Activated T-cell treated with anti-CD3 and anti-CD28 coated beads for 4 hours (primary cell): ENCODE data around the gene KRT1.

Experiments
- DNase-seq: peaks from one replicate; pipeline ENCODE4 v3.0.0-alpha.2; 2020

The KRT1 gene

GRCh38 chr12:52659395-52659794 lies 20.8 kb downstream of the KRT1 start:
- no peak for DNase-seq

- no peak for DNase-seq
Measured at GRCh38 chr12:52658196-52658595, 22.0 kb downstream of the KRT1 start.

GRCh38 chr12:52657250-52657902 lies 22.8 kb downstream of the KRT1 start:
- no peak for DNase-seq

GRCh38 chr12:52656616-52657015 lies 23.6 kb downstream of the KRT1 start:
- DNase-seq, result no peak

- no peak for DNase-seq
Measured at GRCh38 chr12:52655720-52656124, 24.5 kb downstream of the KRT1 start.

- DNase-seq, result no peak
Measured at GRCh38 chr12:52655251-52655650, 25.0 kb downstream of the KRT1 start.

- DNase-seq, result no peak
Measured at GRCh38 chr12:52651726-52652261, 28.4 kb downstream of the KRT1 start, which contains the start of gene KRT2. Gene KRT2 (minus strand): TSS chr12:52652211. CDS start chr12:52652142, 69 bp downstream.

- DNase-seq, result no peak
Measured at GRCh38 chr12:52650520-52651081, 29.6 kb downstream of the KRT1 start.

GRCh38 chr12:52649066-52649465 lies 31.1 kb downstream of the KRT1 start:
- no peak for DNase-seq

- DNase-seq, result no peak
Measured at GRCh38 chr12:52648012-52648550, 32.1 kb downstream of the KRT1 start.

GRCh38 chr12:52647601-52648000 lies 32.6 kb downstream of the KRT1 start:
- DNase-seq, result no peak

- no peak for DNase-seq
Measured at GRCh38 chr12:52646613-52647012, 33.6 kb downstream of the KRT1 start.

- no peak for DNase-seq
Measured at GRCh38 chr12:52645982-52646381, 34.2 kb downstream of the KRT1 start.

GRCh38 chr12:52645120-52645761 lies 35.0 kb downstream of the KRT1 start:
- no peak for DNase-seq

- no peak for DNase-seq
Measured at GRCh38 chr12:52644078-52644415, 36.2 kb downstream of the KRT1 start.

- DNase-seq, result no peak
Measured at GRCh38 chr12:52643233-52644077, 36.8 kb downstream of the KRT1 start.

GRCh38 chr12:52641468-52641867 lies 38.7 kb downstream of the KRT1 start:
- no peak for DNase-seq

- no peak for DNase-seq
Measured at GRCh38 chr12:52637299-52637698, 42.9 kb downstream of the KRT1 start.

GRCh38 chr12:52636592-52637258 lies 43.5 kb downstream of the KRT1 start:
- no peak for DNase-seq

GRCh38 chr12:52636189-52636588 lies 44.0 kb downstream of the KRT1 start:
- no peak for DNase-seq

GRCh38 chr12:52634266-52635056 lies 45.7 kb downstream of the KRT1 start:
- no peak for DNase-seq

GRCh38 chr12:52633383-52633782 lies 46.8 kb downstream of the KRT1 start:
- DNase-seq, result no peak
